Measurements from ENCODE around the gene SPTLC1.

- TF ChIP-seq FOXM1 (IDR thresholded peaks at IDR 0.05; ENCODE audit: borderline replicate concordance) (no peak), ELF4 (IDR thresholded peaks at IDR 0.05) (no peak), HDGF (IDR thresholded peaks at IDR 0.05; ENCODE audit: borderline replicate concordance) (no peak), BHLHE40 (IDR thresholded peaks at IDR 0.05; ENCODE audit: borderline replicate concordance) (no peak)
Observed at GRCh38 chr9:92160786-92161185, 45.6 kb upstream of the SPTLC1 start.
